Astrocyte of the spinal cord (primary cell): ENCODE measurements around the gene SMAD3.
"Not testable (repeated sequence)": the region's sequence is repeated elsewhere in the genome, so short reads cannot be mapped to it uniquely, and the experiment has no call there.

Source experiments
- DNase-seq: peaks from one replicate; pipeline ENCODE4 v3.0.0; 2011; ENCODE audit warnings: low read depth, low spot score
- H3K4me3 ChIP-seq: 2 replicates; pipeline ENCODE4 v1.5.1; 2011; ENCODE audit warnings: low read depth, mild to moderate bottlenecking, low read length, moderate library complexity
- CTCF ChIP-seq: IDR thresholded peaks from 2 replicates; pipeline ENCODE4 v1.5.1; 2012; ENCODE audit warnings: low read depth, mild to moderate bottlenecking, low read length, inconsistent platforms
- in situ Hi-C: cut with HindIII; loops from 2 replicates; pipeline ENCODE4 v1.10.0; 2017; ENCODE audit warnings: low sequenced_read_pairs

Gene SMAD3

GRCh38 chr15:67026610-67026967 lies 38.8 kb upstream of the SMAD3 start:
- TF ChIP-seq CTCF = no peak
- in situ Hi-C loops = no loop called here
- no peak for DNase-seq
- H3K4me3 ChIP-seq = no peak overlapping the region

DNA sequence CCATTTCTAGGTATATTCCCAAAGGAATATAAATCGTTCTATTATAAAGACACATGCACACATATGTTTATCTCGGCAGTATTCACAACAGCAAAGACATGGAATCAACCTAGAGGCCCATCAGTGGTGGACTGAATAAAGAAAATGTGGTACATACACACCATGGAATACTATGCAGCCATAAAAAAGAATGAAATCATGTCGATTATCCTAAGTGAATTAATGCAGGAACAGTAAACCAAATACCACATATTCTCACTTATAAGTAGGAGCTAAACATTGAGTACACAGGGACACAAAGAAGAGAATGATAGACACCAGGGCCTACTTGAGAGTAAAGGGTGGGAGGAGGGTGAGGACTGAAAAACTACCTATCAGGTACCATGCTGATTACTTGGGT lies 37.0 kb upstream of the SMAD3 start:
- DNase-seq, in situ Hi-C loops, H3K4me3 ChIP-seq: not testable (repeated sequence)

GRCh38 chr15:67030036-67030762 lies 35.2 kb upstream of the SMAD3 start:
- no peak overlapping the region for H3K4me3 ChIP-seq
- in situ Hi-C loops = no loop called here
- DNase-seq = no peak
- no peak for TF ChIP-seq CTCF

DNA sequence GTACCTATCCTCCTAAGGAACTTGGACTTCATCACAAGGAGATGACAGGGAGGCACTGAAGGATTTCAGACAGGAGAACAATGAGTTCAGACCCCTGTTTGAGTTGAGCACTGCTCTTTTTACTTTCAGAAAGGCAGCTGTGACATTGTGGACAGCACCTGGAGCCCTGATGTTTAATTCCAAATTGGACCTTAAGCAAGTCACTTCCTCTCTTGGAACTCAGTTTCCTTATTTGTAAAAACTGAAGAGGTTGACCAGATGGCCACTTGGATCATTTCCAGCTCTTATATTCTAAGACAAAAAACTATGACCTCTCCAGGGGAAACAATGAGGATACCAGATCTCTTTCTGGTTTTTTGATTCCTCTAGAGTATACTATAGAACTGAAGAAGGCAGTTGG lies 34.1 kb upstream of the SMAD3 start:
- H3K4me3 ChIP-seq = no peak overlapping the region
- TF ChIP-seq CTCF = no peak
- in situ Hi-C loops = no loop called here
- DNase-seq = no peak

- DNase-seq = no peak
- no peak for TF ChIP-seq CTCF
- in situ Hi-C loops = no loop called here
- H3K4me3 ChIP-seq = no peak overlapping the region
Measured at GRCh38 chr15:67032608-67033007, 32.8 kb upstream of the SMAD3 start.

DNA sequence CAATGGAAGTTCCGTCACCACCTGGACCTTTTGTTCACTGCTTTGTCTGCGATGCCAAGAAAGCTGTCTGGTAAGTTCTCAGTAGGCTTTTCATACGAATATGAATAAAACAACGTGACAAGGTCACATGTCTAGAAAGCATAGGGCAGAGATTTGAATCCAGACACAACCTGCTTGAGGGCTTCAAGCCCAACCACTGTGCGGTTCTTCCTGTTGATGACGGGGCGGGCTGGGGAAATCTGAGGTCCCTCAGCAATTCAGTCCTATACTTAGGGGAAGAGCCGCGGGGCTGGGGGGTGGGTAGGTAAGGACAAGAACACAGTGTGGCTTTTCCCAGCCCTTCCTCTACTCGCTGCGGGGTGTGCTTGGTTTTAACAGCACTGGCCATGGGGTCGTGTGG lies 32.4 kb upstream of the SMAD3 start:
- no peak for TF ChIP-seq CTCF
- DNase-seq = no peak
- no peak overlapping the region for H3K4me3 ChIP-seq
- in situ Hi-C loops = no loop called here

GRCh38 chr15:67033571-67034044 lies 31.8 kb upstream of the SMAD3 start:
- H3K4me3 ChIP-seq = peak overlapping the region; percentile 13
- DNase-seq = no peak
- TF ChIP-seq CTCF = no peak
- in situ Hi-C loops = no loop called here
